GM23338 (cell line): ENCODE results near the gene PTK6. TPM values are rescaled to one million over a fixed set of nuclear protein-coding genes. Genes with fewer than 3 reads are reported as not detected.

ENCODE experiments used
- ATAC-seq: fragments of 200-7000 bp; cut with Tn5 transposase; 3 replicates; pipeline ENCODE4 v1.9.1; 2020
- DNase-seq: peaks from one replicate; pipeline ENCODE4 v3.0.0-alpha.2; 2015; ENCODE audit warnings: low spot score
- H2AFZ ChIP-seq: fragments of 200-600 bp; sonication (generic); 2 replicates; pipeline ENCODE4 v1.8.0; 2016; ENCODE audit warnings: antibody characterized with exemption, mild to moderate bottlenecking, moderate library complexity
- H3F3A ChIP-seq: fragments of 200-600 bp; sonication (generic); replicated peaks from 2 replicates; pipeline ENCODE4 v1.8.0; 2017; ENCODE audit warnings: antibody characterized with exemption, mixed run types, low read depth
- H3K27ac ChIP-seq: fragments of 200-600 bp; sonication (generic); 2 replicates; pipeline ENCODE4 v1.6.1; 2016; ENCODE audit warnings: low read depth
- H3K27me3 ChIP-seq: fragments of 200-600 bp; sonication (generic); 2 replicates; pipeline ENCODE4 v1.8.0; 2016; ENCODE audit warnings: mild to moderate bottlenecking, mixed run types, moderate library complexity; ENCODE audit not compliant: insufficient read depth
- H3K36me3 ChIP-seq: fragments of 200-600 bp; sonication (generic); 2 replicates; pipeline ENCODE4 v1.8.0; 2016; ENCODE audit warnings: mild to moderate bottlenecking; ENCODE audit not compliant: insufficient read depth
- H3K4me1 ChIP-seq: fragments of 200-600 bp; sonication (generic); 2 replicates; pipeline ENCODE4 v1.8.0; 2016; ENCODE audit warnings: mild to moderate bottlenecking, moderate library complexity; ENCODE audit not compliant: insufficient read depth
- H3K4me2 ChIP-seq: fragments of 200-600 bp; sonication (generic); 2 replicates; pipeline ENCODE4 v1.7.1; 2017; ENCODE audit warnings: mixed run types
- H3K4me3 ChIP-seq: fragments of 200-600 bp; sonication (generic); 2 replicates; pipeline ENCODE4 v1.6.1; 2016; ENCODE audit warnings: mixed run types
- H3K79me2 ChIP-seq: fragments of 200-600 bp; sonication (generic); replicated peaks from 2 replicates; pipeline ENCODE4 v1.8.0; 2017; ENCODE audit warnings: mild to moderate bottlenecking; ENCODE audit not compliant: insufficient read depth
- H3K9me2 ChIP-seq: fragments of 200-600 bp; sonication (generic); 2 replicates; pipeline ENCODE4 v1.8.0; 2017; ENCODE audit not compliant: insufficient read depth
- H4K20me1 ChIP-seq: fragments of 200-600 bp; sonication (generic); replicated peaks from 2 replicates; pipeline ENCODE4 v1.8.0; 2017; ENCODE audit warnings: mild to moderate bottlenecking; ENCODE audit not compliant: insufficient read depth
- H3K27ac Mint-ChIP-seq: 2 replicates; pipeline ENCODE4 v1.8.0; 2020; ENCODE audit warnings: inconsistent platforms, mild to moderate bottlenecking, moderate library complexity, mixed read lengths
- H3K27me3 Mint-ChIP-seq: 3 replicates; pipeline ENCODE4 v1.8.0; 2022; ENCODE audit warnings: low read depth, mild to moderate bottlenecking, moderate library complexity, mixed read lengths, inconsistent platforms; ENCODE audit not compliant: insufficient read depth, poor library complexity
- H3K36me3 Mint-ChIP-seq: 3 replicates; pipeline ENCODE4 v1.8.0; 2021; ENCODE audit warnings: low read depth, mild to moderate bottlenecking, inconsistent platforms, moderate library complexity, mixed read lengths
- H3K4me1 Mint-ChIP-seq: 3 replicates; pipeline ENCODE4 v1.8.0; 2020; ENCODE audit warnings: mild to moderate bottlenecking, inconsistent platforms, mixed read lengths
- H3K4me3 Mint-ChIP-seq: 3 replicates; pipeline ENCODE4 v1.8.0; 2021; ENCODE audit warnings: moderate library complexity, mild to moderate bottlenecking, inconsistent platforms, mixed read lengths
- H3K9me3 Mint-ChIP-seq: 3 replicates; pipeline ENCODE4 v1.8.0; 2020; ENCODE audit warnings: moderate library complexity, mild to moderate bottlenecking, inconsistent platforms, mixed read lengths
- CREB1 ChIP-seq: fragments of 250-450 bp; sonication (Bioruptor Pico); IDR thresholded peaks from 2 replicates; pipeline ENCODE4 v1.5.0; 2020; ENCODE audit warnings: low read depth, mild to moderate bottlenecking, moderate library complexity
- POLR2AphosphoS5 ChIP-seq: IDR thresholded peaks from 2 replicates; pipeline ENCODE4 v1.6.1; 2016; ENCODE audit warnings: antibody characterized with exemption, low read depth
- polyA plus RNA-seq: library from polyadenylated mRNA; unstranded; fragments of >200 nt; fragmentation: Nextera tagmentation; extraction: Ambion mirVana; gene quantifications from 2 replicates; pipeline ENCODE4 v1.2.1, GENCODE V29; 2016
- total RNA-seq: library from RNA; depleted of rRNA; stranded (reverse); fragments of >200 nt; shearing (Covaris generic); gene quantifications from 2 replicates; pipeline ENCODE4 v1.2.3, GENCODE V29; 2014
- TF ChIP-seq, protein P1 (sequence below): fragments of 250-450 bp; sonication (Bioruptor Pico); IDR thresholded peaks from 2 replicates; pipeline ENCODE4 v1.5.0; 2020; ENCODE audit warnings: mild to moderate bottlenecking, moderate library complexity
- TF ChIP-seq, protein P2 (sequence below): IDR thresholded peaks from one replicate; pipeline ENCODE4 v1.6.1; 2018; ENCODE audit warnings: antibody characterized with exemption; ENCODE audit not compliant: unreplicated experiment
- TF ChIP-seq, protein P3 (sequence below): IDR thresholded peaks from 2 replicates; pipeline ENCODE4 v1.6.1; 2016; ENCODE audit warnings: antibody characterized with exemption

Gene PTK6
- total and polyA plus RNA-seq, 2 experiments from 2014 or later = 0.28 TPM; not detected in 1

DNA sequence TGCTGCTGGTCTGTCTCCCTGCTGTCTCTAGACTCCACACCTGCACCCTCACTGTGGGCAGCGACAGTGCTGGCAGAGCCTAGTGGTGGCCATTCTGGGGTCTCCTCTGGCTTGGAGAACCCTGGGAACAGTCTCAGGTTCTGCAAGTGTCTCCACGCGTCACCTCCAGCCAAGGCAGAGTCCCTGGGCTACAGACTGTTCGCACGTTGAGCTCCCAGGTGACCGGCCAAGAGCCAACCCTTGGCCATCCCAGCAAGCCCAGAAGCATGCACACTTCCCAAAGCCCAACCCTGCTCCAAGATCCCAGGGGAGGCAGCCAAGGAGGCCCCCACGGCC, 43.1 kb downstream of the PTK6 start:
- Mint-ChIP-seq H3K4me1 (peaks cover 3% of the 10 kb centered on the region; the same call in 2 of the 3 replicates), H3K27ac (no peak overlapping the region), H3K36me3 (peaks cover 17% of the 10 kb centered on the region), H3K9me3 (peaks cover 3% of the 10 kb centered on the region; the same call in 1 of the 3 replicates), H3K4me3 (no peak overlapping the region), H3K27me3 (peaks cover 32% of the 10 kb centered on the region)
- ATAC-seq = no peak
- H4K20me1 ChIP-seq = no peaks in the 10 kb centered on the region
- TF ChIP-seq, protein P1, sequence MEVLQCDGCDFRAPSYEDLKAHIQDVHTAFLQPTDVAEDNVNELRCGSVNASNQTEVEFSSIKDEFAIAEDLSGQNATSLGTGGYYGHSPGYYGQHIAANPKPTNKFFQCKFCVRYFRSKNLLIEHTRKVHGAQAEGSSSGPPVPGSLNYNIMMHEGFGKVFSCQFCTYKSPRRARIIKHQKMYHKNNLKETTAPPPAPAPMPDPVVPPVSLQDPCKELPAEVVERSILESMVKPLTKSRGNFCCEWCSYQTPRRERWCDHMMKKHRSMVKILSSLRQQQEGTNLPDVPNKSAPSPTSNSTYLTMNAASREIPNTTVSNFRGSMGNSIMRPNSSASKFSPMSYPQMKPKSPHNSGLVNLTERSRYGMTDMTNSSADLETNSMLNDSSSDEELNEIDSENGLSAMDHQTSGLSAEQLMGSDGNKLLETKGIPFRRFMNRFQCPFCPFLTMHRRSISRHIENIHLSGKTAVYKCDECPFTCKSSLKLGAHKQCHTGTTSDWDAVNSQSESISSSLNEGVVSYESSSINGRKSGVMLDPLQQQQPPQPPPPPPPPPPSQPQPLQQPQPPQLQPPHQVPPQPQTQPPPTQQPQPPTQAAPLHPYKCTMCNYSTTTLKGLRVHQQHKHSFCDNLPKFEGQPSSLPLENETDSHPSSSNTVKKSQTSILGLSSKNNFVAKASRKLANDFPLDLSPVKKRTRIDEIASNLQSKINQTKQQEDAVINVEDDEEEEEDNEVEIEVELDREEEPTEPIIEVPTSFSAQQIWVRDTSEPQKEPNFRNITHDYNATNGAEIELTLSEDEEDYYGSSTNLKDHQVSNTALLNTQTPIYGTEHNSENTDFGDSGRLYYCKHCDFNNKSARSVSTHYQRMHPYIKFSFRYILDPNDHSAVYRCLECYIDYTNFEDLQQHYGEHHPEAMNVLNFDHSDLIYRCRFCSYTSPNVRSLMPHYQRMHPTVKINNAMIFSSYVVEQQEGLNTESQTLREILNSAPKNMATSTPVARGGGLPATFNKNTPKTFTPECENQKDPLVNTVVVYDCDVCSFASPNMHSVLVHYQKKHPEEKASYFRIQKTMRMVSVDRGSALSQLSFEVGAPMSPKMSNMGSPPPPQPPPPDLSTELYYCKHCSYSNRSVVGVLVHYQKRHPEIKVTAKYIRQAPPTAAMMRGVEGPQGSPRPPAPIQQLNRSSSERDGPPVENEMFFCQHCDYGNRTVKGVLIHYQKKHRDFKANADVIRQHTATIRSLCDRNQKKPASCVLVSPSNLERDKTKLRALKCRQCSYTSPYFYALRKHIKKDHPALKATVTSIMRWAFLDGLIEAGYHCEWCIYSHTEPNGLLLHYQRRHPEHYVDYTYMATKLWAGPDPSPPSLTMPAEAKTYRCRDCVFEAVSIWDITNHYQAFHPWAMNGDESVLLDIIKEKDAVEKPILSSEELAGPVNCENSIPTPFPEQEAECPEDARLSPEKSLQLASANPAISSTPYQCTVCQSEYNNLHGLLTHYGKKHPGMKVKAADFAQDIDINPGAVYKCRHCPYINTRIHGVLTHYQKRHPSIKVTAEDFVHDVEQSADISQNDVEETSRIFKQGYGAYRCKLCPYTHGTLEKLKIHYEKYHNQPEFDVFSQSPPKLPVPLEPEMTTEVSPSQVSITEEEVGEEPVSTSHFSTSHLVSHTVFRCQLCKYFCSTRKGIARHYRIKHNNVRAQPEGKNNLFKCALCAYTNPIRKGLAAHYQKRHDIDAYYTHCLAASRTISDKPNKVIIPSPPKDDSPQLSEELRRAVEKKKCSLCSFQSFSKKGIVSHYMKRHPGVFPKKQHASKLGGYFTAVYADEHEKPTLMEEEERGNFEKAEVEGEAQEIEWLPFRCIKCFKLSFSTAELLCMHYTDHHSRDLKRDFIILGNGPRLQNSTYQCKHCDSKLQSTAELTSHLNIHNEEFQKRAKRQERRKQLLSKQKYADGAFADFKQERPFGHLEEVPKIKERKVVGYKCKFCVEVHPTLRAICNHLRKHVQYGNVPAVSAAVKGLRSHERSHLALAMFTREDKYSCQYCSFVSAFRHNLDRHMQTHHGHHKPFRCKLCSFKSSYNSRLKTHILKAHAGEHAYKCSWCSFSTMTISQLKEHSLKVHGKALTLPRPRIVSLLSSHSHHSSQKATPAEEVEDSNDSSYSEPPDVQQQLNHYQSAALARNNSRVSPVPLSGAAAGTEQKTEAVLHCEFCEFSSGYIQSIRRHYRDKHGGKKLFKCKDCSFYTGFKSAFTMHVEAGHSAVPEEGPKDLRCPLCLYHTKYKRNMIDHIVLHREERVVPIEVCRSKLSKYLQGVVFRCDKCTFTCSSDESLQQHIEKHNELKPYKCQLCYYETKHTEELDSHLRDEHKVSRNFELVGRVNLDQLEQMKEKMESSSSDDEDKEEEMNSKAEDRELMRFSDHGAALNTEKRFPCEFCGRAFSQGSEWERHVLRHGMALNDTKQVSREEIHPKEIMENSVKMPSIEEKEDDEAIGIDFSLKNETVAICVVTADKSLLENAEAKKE (CRISPR knock-in tag) = no peak
- TF ChIP-seq, protein P2, sequence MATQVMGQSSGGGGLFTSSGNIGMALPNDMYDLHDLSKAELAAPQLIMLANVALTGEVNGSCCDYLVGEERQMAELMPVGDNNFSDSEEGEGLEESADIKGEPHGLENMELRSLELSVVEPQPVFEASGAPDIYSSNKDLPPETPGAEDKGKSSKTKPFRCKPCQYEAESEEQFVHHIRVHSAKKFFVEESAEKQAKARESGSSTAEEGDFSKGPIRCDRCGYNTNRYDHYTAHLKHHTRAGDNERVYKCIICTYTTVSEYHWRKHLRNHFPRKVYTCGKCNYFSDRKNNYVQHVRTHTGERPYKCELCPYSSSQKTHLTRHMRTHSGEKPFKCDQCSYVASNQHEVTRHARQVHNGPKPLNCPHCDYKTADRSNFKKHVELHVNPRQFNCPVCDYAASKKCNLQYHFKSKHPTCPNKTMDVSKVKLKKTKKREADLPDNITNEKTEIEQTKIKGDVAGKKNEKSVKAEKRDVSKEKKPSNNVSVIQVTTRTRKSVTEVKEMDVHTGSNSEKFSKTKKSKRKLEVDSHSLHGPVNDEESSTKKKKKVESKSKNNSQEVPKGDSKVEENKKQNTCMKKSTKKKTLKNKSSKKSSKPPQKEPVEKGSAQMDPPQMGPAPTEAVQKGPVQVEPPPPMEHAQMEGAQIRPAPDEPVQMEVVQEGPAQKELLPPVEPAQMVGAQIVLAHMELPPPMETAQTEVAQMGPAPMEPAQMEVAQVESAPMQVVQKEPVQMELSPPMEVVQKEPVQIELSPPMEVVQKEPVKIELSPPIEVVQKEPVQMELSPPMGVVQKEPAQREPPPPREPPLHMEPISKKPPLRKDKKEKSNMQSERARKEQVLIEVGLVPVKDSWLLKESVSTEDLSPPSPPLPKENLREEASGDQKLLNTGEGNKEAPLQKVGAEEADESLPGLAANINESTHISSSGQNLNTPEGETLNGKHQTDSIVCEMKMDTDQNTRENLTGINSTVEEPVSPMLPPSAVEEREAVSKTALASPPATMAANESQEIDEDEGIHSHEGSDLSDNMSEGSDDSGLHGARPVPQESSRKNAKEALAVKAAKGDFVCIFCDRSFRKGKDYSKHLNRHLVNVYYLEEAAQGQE = no peak
- TF ChIP-seq, protein P3, sequence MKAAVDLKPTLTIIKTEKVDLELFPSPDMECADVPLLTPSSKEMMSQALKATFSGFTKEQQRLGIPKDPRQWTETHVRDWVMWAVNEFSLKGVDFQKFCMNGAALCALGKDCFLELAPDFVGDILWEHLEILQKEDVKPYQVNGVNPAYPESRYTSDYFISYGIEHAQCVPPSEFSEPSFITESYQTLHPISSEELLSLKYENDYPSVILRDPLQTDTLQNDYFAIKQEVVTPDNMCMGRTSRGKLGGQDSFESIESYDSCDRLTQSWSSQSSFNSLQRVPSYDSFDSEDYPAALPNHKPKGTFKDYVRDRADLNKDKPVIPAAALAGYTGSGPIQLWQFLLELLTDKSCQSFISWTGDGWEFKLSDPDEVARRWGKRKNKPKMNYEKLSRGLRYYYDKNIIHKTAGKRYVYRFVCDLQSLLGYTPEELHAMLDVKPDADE = no peak
- no peak for TF ChIP-seq POLR2AphosphoS5
- TF ChIP-seq CREB1 (CRISPR knock-in tag) = no peak
- no peak overlapping the region for H3K4me3 ChIP-seq
- no peaks in the 10 kb centered on the region for H3F3A ChIP-seq
- H2AFZ ChIP-seq = no peak overlapping the region
- no peaks in the 10 kb centered on the region for H3K36me3 ChIP-seq
- H3K27me3 ChIP-seq = peaks cover 35% of the 10 kb centered on the region
- no peak for DNase-seq
- H3K4me2 ChIP-seq = no peak overlapping the region
- no peak overlapping the region for H3K27ac ChIP-seq
- peaks cover 14% of the 10 kb centered on the region; the same call in 1 of the 2 replicates for H3K4me1 ChIP-seq
- 0 out of 2 replicates have a peak, but pooled peaks cover 5% of the 10 kb centered on the region for H3K9me2 ChIP-seq
- H3K79me2 ChIP-seq = no peaks in the 10 kb centered on the region
